H9 (cell line): ENCODE data around the gene PDC. TPM values are rescaled to one million over a fixed set of nuclear protein-coding genes. Genes with fewer than 3 reads are reported as not detected.

ENCODE experiments used
- DNase-seq: peaks from one replicate; pipeline ENCODE4 v3.0.0-alpha.2; 2017
- H2AFZ ChIP-seq: one replicate; pipeline ENCODE4 v1.6.1; 2013; ENCODE audit warnings: mild to moderate bottlenecking, low read length, control low read depth, moderate library complexity
- H2AK5ac ChIP-seq: 2 replicates; pipeline ENCODE4 v1.6.1; 2013; ENCODE audit warnings: low read length, control low read depth, mixed read lengths; ENCODE audit not compliant: insufficient read length
- H2BK120ac ChIP-seq: one replicate; pipeline ENCODE4 v1.6.1; 2013; ENCODE audit warnings: low read depth, mild to moderate bottlenecking, low read length, control low read depth, inconsistent platforms; ENCODE audit not compliant: poor library complexity, severe bottlenecking
- H2BK12ac ChIP-seq: 2 replicates; pipeline ENCODE4 v1.6.1; 2013; ENCODE audit warnings: low read length, control low read depth, mixed read lengths, low read depth; ENCODE audit not compliant: insufficient read length
- H2BK15ac ChIP-seq: 2 replicates; pipeline ENCODE4 v1.6.1; 2013; ENCODE audit warnings: low read depth, low read length, control low read depth
- H2BK20ac ChIP-seq: one replicate; pipeline ENCODE4 v1.6.1; 2013; ENCODE audit warnings: low read depth, mild to moderate bottlenecking, low read length, control low read depth, inconsistent platforms; ENCODE audit not compliant: poor library complexity, severe bottlenecking
- H2BK5ac ChIP-seq: 2 replicates; pipeline ENCODE4 v1.6.1; 2013; ENCODE audit warnings: low read length, control low read depth, mixed read lengths; ENCODE audit not compliant: insufficient read length
- H3K14ac ChIP-seq: 2 replicates; pipeline ENCODE4 v1.6.1; 2013; ENCODE audit warnings: low read length, control low read depth; ENCODE audit not compliant: insufficient read depth
- H3K18ac ChIP-seq: 2 replicates; pipeline ENCODE4 v1.6.1; 2013; ENCODE audit warnings: low read depth, mild to moderate bottlenecking, mixed read lengths, low read length, control low read depth; ENCODE audit not compliant: insufficient read length
- H3K23ac ChIP-seq: 2 replicates; pipeline ENCODE4 v1.6.1; 2013; ENCODE audit warnings: low read length, control low read depth, mixed read lengths, low read depth; ENCODE audit not compliant: insufficient read length
- H3K23me2 ChIP-seq: 2 replicates; pipeline ENCODE4 v1.6.1; 2013; ENCODE audit warnings: low read depth, mild to moderate bottlenecking, mixed read lengths, low read length, control low read depth; ENCODE audit not compliant: insufficient read length, poor library complexity, severe bottlenecking
- H3K27ac ChIP-seq: 2 replicates; pipeline ENCODE4 v1.5.1; 2013; ENCODE audit warnings: low read length, control low read depth, mixed read lengths, low read depth; ENCODE audit not compliant: insufficient read length
- H3K27me3 ChIP-seq: 2 replicates; pipeline ENCODE4 v1.6.1; 2013; ENCODE audit warnings: low read length, control low read depth, inconsistent platforms; ENCODE audit not compliant: insufficient read depth
- H3K4ac ChIP-seq: 2 replicates; pipeline ENCODE4 v1.6.1; 2013; ENCODE audit warnings: low read depth, mild to moderate bottlenecking, control low read depth, inconsistent platforms, low read length, moderate library complexity
- H3K4me1 ChIP-seq: 2 replicates; pipeline ENCODE4 v1.6.1; 2013; ENCODE audit warnings: low read length, control low read depth, inconsistent platforms; ENCODE audit not compliant: insufficient read depth
- H3K4me2 ChIP-seq: 2 replicates; pipeline ENCODE4 v1.6.1; 2013; ENCODE audit warnings: low read length, control low read depth, mixed read lengths; ENCODE audit not compliant: insufficient read length, insufficient read depth
- H3K56ac ChIP-seq: 2 replicates; pipeline ENCODE4 v1.6.1; 2013; ENCODE audit warnings: low read depth, mild to moderate bottlenecking, mixed read lengths, low read length, control low read depth; ENCODE audit not compliant: insufficient read length
- H3K79me1 ChIP-seq: 2 replicates; pipeline ENCODE4 v1.6.1; 2013; ENCODE audit warnings: low read depth, mild to moderate bottlenecking, moderate library complexity, low read length, control low read depth, inconsistent platforms; ENCODE audit not compliant: insufficient read depth, poor library complexity, severe bottlenecking
- H3K79me2 ChIP-seq: 2 replicates; pipeline ENCODE4 v1.6.1; 2013; ENCODE audit warnings: low read length, control low read depth, inconsistent platforms; ENCODE audit not compliant: insufficient read depth
- H3K9ac ChIP-seq: 2 replicates; pipeline ENCODE4 v1.6.1; 2013; ENCODE audit warnings: low read length, control low read depth, mixed read lengths; ENCODE audit not compliant: insufficient read length; ENCODE audit errors: extremely low read depth
- H3K9me3 ChIP-seq: one replicate; pipeline ENCODE4 v1.6.1; 2013; ENCODE audit warnings: low read depth, low read length, inconsistent platforms; ENCODE audit not compliant: control insufficient read depth
- H3T11ph ChIP-seq: one replicate; pipeline ENCODE4 v1.6.1; 2013; ENCODE audit warnings: mild to moderate bottlenecking, low read length, control low read depth, inconsistent platforms
- H4K20me1 ChIP-seq: one replicate; pipeline ENCODE4 v1.6.1; 2013; ENCODE audit not compliant: control insufficient read depth, insufficient read length, insufficient read depth
- H4K5ac ChIP-seq: 2 replicates; pipeline ENCODE4 v1.6.1; 2013; ENCODE audit warnings: low read depth, mild to moderate bottlenecking, mixed read lengths, low read length, control low read depth; ENCODE audit not compliant: insufficient read length
- H4K8ac ChIP-seq: replicated peaks from 2 replicates; pipeline ENCODE4 v1.6.1; 2013; ENCODE audit warnings: low read length, control low read depth, mixed read lengths, low read depth; ENCODE audit not compliant: insufficient read length
- H4K91ac ChIP-seq: 2 replicates; pipeline ENCODE4 v1.6.1; 2013; ENCODE audit warnings: low read depth, mild to moderate bottlenecking, moderate library complexity, mixed read lengths, low read length, control low read depth; ENCODE audit not compliant: insufficient read length
- H3K27ac Mint-ChIP-seq, 3 experiments: 2 replicates in 2 of 3; 3 replicates in 1 of 3; pipeline ENCODE4 v1.8.0; 2020 to 2021; ENCODE audit warnings: mixed read lengths in 3 of 3, mild to moderate bottlenecking in 1 of 3, moderate library complexity in 1 of 3
- H3K27me3 Mint-ChIP-seq: 2 replicates; pipeline ENCODE4 v1.8.0; 2021; ENCODE audit warnings: low read depth, mild to moderate bottlenecking, moderate library complexity, mixed read lengths
- H3K36me3 Mint-ChIP-seq, 3 experiments: 2 replicates in 2 of 3; 3 replicates in 1 of 3; pipeline ENCODE4 v1.8.0; 2020 to 2021; ENCODE audit warnings: low read depth in 3 of 3, mixed read lengths in 3 of 3; ENCODE audit not compliant: insufficient read depth in 1 of 3
- H3K4me1 Mint-ChIP-seq, 2 experiments: 2 replicates each; pipeline ENCODE4 v1.8.0; 2020; ENCODE audit warnings: mixed read lengths in 2 of 2
- H3K4me3 Mint-ChIP-seq, 2 experiments: 2 replicates in 1 of 2; 3 replicates in 1 of 2; pipeline ENCODE4 v1.8.0; 2020 to 2021; ENCODE audit warnings: mild to moderate bottlenecking in 2 of 2, mixed read lengths in 2 of 2, moderate library complexity in 1 of 2
- H3K9me3 Mint-ChIP-seq, 2 experiments: 2 replicates in 1 of 2; 3 replicates in 1 of 2; pipeline ENCODE4 v1.8.0; 2020; ENCODE audit warnings: mild to moderate bottlenecking in 2 of 2, mixed read lengths in 2 of 2, moderate library complexity in 1 of 2
- WGBS: extraction: QIAGEN DNeasy Blood & Tissue Kit; methylation state at CpG from one replicate; pipeline ENCODE4 v1.1.7; 2013; ENCODE audit warnings: missing lambda C conversion rate, low lambda C conversion rate, mixed read lengths; ENCODE audit not compliant: insufficient read length; ENCODE audit errors: extremely low coverage; 5-methylcytosine and 5-hydroxymethylcytosine counted together
- total RNA-seq: library from RNA; stranded (reverse); gene quantifications from 2 replicates; pipeline ENCODE4 v1.2.1, GENCODE V29; 2021
- TF ChIP-seq, protein P1 (sequence below): fragments of 200-600 bp; sonication (generic); conservative IDR thresholded peaks from 3 replicates; pipeline ENCODE4 v1.8.0; 2021; ENCODE audit warnings: antibody characterized with exemption, mild to moderate bottlenecking

Gene PDC
- total RNA-seq, 1 experiment from 2014 or later = not detected

DNA sequence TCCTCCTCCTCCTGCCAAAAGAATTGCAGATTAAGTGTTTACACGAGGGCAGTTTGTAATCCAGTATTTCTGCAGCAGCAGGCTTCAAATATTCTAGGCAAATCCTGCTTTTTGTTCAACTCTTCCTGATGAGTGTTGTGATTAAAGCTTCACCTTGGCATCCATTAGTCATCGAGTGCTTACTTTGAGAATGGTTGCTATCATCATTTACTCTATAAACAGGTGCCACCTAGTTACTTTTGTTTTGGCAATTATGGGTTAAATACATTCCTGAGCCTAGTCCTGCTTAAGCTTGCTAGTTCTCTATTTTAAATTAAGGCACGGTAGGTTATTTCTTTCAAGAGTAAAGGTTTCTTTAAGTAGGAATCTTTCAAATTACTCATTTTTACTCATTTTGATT is 20.3 kb downstream of the PDC start:
- no peak overlapping the region for H3K14ac ChIP-seq
- H2BK120ac ChIP-seq = no peak overlapping the region
- no peak overlapping the region for H3K4me2 ChIP-seq
- H3K56ac ChIP-seq = no peak overlapping the region
- Mint-ChIP-seq H3K4me1 (peaks cover 5 to 9% of the 10 kb centered on the region in 2 experiments), H3K36me3 (no peaks in the 10 kb centered on the region), H3K27me3 (no peaks in the 10 kb centered on the region), H3K4me3 (no peak overlapping the region), H3K9me3 (no peaks in the 10 kb centered on the region), H3K27ac (no peak overlapping the region; a peak in 2 of 7 replicates)
- H4K91ac ChIP-seq = no peak overlapping the region
- WGBS = no CpG with 5 or more reads among the region's 3 CpGs
- H3K27me3 ChIP-seq = no peaks in the 10 kb centered on the region
- no peak overlapping the region for H3T11ph ChIP-seq
- no peaks in the 10 kb centered on the region for H3K79me2 ChIP-seq
- H3K9me3 ChIP-seq = no peaks in the 10 kb centered on the region
- H4K20me1 ChIP-seq = no peaks in the 10 kb centered on the region
- no peaks in the 10 kb centered on the region for H3K79me1 ChIP-seq
- no peak overlapping the region for H3K23ac ChIP-seq
- H2BK15ac ChIP-seq = no peak overlapping the region
- no peak overlapping the region for H2AK5ac ChIP-seq
- no peak overlapping the region for H2BK5ac ChIP-seq
- no peak overlapping the region for H2BK20ac ChIP-seq
- DNase-seq = no peak
- no peaks in the 10 kb centered on the region for H3K23me2 ChIP-seq
- H2AFZ ChIP-seq = no peak overlapping the region
- no peak overlapping the region for H3K9ac ChIP-seq
- no peaks in the 10 kb centered on the region for H3K4me1 ChIP-seq
- no peak overlapping the region for H3K27ac ChIP-seq
- TF ChIP-seq, protein P1, sequence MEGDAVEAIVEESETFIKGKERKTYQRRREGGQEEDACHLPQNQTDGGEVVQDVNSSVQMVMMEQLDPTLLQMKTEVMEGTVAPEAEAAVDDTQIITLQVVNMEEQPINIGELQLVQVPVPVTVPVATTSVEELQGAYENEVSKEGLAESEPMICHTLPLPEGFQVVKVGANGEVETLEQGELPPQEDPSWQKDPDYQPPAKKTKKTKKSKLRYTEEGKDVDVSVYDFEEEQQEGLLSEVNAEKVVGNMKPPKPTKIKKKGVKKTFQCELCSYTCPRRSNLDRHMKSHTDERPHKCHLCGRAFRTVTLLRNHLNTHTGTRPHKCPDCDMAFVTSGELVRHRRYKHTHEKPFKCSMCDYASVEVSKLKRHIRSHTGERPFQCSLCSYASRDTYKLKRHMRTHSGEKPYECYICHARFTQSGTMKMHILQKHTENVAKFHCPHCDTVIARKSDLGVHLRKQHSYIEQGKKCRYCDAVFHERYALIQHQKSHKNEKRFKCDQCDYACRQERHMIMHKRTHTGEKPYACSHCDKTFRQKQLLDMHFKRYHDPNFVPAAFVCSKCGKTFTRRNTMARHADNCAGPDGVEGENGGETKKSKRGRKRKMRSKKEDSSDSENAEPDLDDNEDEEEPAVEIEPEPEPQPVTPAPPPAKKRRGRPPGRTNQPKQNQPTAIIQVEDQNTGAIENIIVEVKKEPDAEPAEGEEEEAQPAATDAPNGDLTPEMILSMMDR = no peak
- no peak overlapping the region for H2BK12ac ChIP-seq
- H4K5ac ChIP-seq = no peak overlapping the region
- no peak overlapping the region for H4K8ac ChIP-seq
- H3K18ac ChIP-seq = no peak overlapping the region
- H3K4ac ChIP-seq = no peak overlapping the region
